RWPE2 (cell line): ENCODE measurements around the gene NEBL.

Experiments used
- ATAC-seq: fragments of 200-7000 bp; cut with Tn5 transposase; 3 replicates; pipeline ENCODE4 v1.9.1; 2021; ENCODE audit warnings: low read depth
- DNase-seq: peaks from one replicate; pipeline ENCODE4 v3.0.0-alpha.2; 2020; ENCODE audit warnings: low spot score
- H3K27ac ChIP-seq: fragments of 450-650 bp; 2 replicates; pipeline ENCODE4 v1.5.1; 2017; ENCODE audit warnings: mild to moderate bottlenecking; ENCODE audit not compliant: poor library complexity, severe bottlenecking
- H3K27me3 ChIP-seq: fragments of 250-450 bp; sonication (Bioruptor Pico); 2 replicates; pipeline ENCODE4 v1.5.1; 2021; ENCODE audit warnings: mild to moderate bottlenecking, moderate library complexity; ENCODE audit not compliant: insufficient read depth, poor library complexity, severe bottlenecking
- H3K36me3 ChIP-seq: fragments of 250-450 bp; sonication (Bioruptor Pico); 2 replicates; pipeline ENCODE4 v1.5.1; 2020; ENCODE audit warnings: low read depth, mild to moderate bottlenecking, moderate library complexity
- H3K4me1 ChIP-seq: fragments of 250-450 bp; sonication (Bioruptor Pico); 2 replicates; pipeline ENCODE4 v1.5.1; 2021; ENCODE audit warnings: mild to moderate bottlenecking, moderate library complexity; ENCODE audit not compliant: insufficient read depth, poor library complexity, severe bottlenecking
- H3K4me3 ChIP-seq: fragments of 250-450 bp; sonication (Bioruptor Pico); 2 replicates; pipeline ENCODE4 v1.5.1; 2021; ENCODE audit warnings: mild to moderate bottlenecking, moderate library complexity; ENCODE audit not compliant: severe bottlenecking
- H3K9me3 ChIP-seq: fragments of 250-450 bp; sonication (Bioruptor Pico); 2 replicates; pipeline ENCODE4 v1.5.1; 2021; ENCODE audit warnings: mild to moderate bottlenecking, moderate library complexity; ENCODE audit not compliant: severe bottlenecking
- CTCF ChIP-seq: fragments of 450-650 bp; IDR thresholded peaks from one replicate; pipeline ENCODE4 v1.5.1; 2017; ENCODE audit warnings: mild to moderate bottlenecking, moderate library complexity; ENCODE audit not compliant: poor library complexity, severe bottlenecking

NEBL gene

DNA sequence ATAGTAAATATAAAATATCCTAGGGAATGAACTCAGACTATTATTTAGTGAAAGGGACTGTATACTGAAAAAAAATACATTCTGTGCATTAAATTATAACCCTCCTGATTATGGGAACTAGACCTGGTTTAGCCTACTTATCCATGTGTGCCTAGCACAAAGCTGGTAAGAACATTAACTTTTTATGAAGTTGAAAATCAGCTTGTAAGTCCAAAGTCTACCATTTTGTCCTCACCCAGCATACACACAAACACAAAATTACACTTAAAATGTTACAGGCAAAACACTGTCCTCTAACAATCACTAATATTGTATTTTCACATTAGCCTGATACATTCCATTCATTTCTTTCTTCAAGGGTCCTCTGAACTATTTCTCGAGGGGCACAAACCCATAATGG, 19.9 kb upstream of the NEBL start:
- no peak for ATAC-seq
- Histone ChIP-seq H3K4me3 (no peak overlapping the region), H3K4me1 (no peaks in the 10 kb centered on the region), H3K27me3 (no peaks in the 10 kb centered on the region), H3K9me3 (no peaks in the 10 kb centered on the region), H3K27ac (no peak overlapping the region), H3K36me3 (no peaks in the 10 kb centered on the region)
- TF ChIP-seq CTCF: no peak
- no peak for DNase-seq

DNA sequence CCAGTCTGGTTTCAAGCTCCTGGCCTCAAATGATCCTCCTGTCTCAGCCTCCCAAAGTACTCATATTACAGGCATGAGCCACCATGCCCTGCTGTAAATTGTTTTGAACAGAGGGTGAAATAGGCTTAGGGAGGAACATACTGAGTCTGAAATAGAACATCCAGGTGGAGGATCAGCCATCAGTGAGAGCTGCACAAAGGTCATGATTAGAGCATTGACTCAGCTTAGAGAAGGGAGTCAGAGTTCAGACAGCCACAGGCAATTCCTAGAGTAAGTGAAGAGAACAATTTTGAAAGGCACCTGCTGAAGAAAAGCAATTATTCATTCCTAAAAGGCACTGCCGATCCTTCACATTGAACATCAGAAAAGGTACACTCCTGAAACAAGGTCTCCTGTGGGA, 15.9 kb upstream of the NEBL start:
- no peak for ATAC-seq
- Histone ChIP-seq H3K27ac (no peak overlapping the region), H3K27me3 (no peaks in the 10 kb centered on the region), H3K36me3 (no peaks in the 10 kb centered on the region), H3K4me1 (no peaks in the 10 kb centered on the region), H3K9me3 (no peaks in the 10 kb centered on the region), H3K4me3 (no peak overlapping the region)
- no peak for DNase-seq
- TF ChIP-seq CTCF: no peak

DNA sequence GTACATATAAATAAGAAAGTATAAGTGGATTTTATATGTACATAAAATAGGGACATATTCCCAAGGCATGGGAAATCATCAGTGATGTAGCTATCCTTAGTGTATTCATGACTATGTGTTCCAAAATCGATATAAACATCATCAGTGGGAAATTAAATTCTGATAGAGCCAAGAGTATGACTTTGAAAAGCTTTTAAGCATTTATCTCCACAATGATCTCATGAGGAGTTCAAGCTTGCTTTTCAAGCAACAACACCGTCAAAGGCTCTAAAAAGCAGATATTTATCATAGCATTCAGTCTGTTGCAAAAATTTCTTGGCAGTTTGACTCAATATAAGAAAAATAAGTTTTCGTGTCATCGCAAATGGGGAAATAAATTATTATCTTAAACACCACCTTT, 14.5 kb upstream of the NEBL start:
- H3K9me3 ChIP-seq: no peaks in the 10 kb centered on the region
- no peak overlapping the region for H3K4me3 ChIP-seq
- H3K4me1 ChIP-seq: no peaks in the 10 kb centered on the region
- no peak for TF ChIP-seq CTCF
- DNase-seq (no peak), ATAC-seq (no peak)
- H3K27me3 ChIP-seq: no peaks in the 10 kb centered on the region
- H3K27ac ChIP-seq: no peak overlapping the region
- no peaks in the 10 kb centered on the region for H3K36me3 ChIP-seq

- TF ChIP-seq CTCF: no peak
- Histone ChIP-seq H3K36me3 (no peaks in the 10 kb centered on the region), H3K4me3 (no peak overlapping the region), H3K27ac (no peak overlapping the region), H3K27me3 (no peaks in the 10 kb centered on the region), H3K9me3 (no peaks in the 10 kb centered on the region), H3K4me1 (no peaks in the 10 kb centered on the region)
- ATAC-seq: no peak
- no peak for DNase-seq
Measured at GRCh38 chr10:20909801-20910200, 12.7 kb upstream of the NEBL start.

- H3K27ac ChIP-seq: no peak overlapping the region
- no peaks in the 10 kb centered on the region for H3K36me3 ChIP-seq
- H3K9me3 ChIP-seq: no peaks in the 10 kb centered on the region
- ATAC-seq: no peak
- no peaks in the 10 kb centered on the region for H3K4me1 ChIP-seq
- no peak for TF ChIP-seq CTCF
- no peak overlapping the region for H3K4me3 ChIP-seq
- no peak for DNase-seq
- no peaks in the 10 kb centered on the region for H3K27me3 ChIP-seq
Measured at GRCh38 chr10:20908391-20908790, 11.3 kb upstream of the NEBL start.
